K562 (cell line): ENCODE measurements around the gene SEC31A. TPM values are rescaled to one million over a fixed set of nuclear protein-coding genes. Genes with fewer than 3 reads are reported as not detected.

ENCODE experiments used
- ATAC-seq: fragments of 200-7000 bp; cut with Tn5 transposase; 3 replicates; pipeline ENCODE4 v1.9.1; 2020; ENCODE audit warnings: moderate library complexity
- BruUV-seq: library from RNA; stranded (reverse); fragments of 400-500 nt; replicated peaks from 2 replicates; lab custom pipeline; 2021; lab: Mats Ljungman, UMichigan
- CTCF ChIA-PET: fragments of 300-600 bp; formaldehyde crosslinking; extraction: SDS; loops from one replicate; lab custom pipeline; 2021; ENCODE audit warnings: low intra/inter-chr PET ratio; lab: Yijun Ruan, JAX
- POLR2A ChIA-PET: fragments of 300-600, 350-650 bp; sonication (Branson Sonifier 250); formaldehyde crosslinking; extraction: SDS; loops from one replicate; lab custom pipeline; 2021; ENCODE audit warnings: antibody characterized with exemption, inconsistent platforms; lab: Yijun Ruan, JAX
- DNase-seq, 4 experiments: peaks; one replicate each; pipeline versions ENCODE4 v3.0.0 to v3.0.0-alpha.2; 2011 to 2018; ENCODE audit warnings: low spot score in 3 of 4, mixed read lengths in 3 of 4; ENCODE audit errors: extremely low read depth in 1 of 4
- FAIRE-seq: peaks from 2 replicates; lab custom pipeline; 2011; peaks lifted over from hg19 to GRCh38; lab: Jason Lieb, UNC
- H2AFZ ChIP-seq: 2 replicates; pipeline ENCODE4 v1.6.0; 2011; ENCODE audit warnings: low read depth, low read length, control low read depth, inconsistent platforms
- H3K27ac ChIP-seq: fragments of 200-600 bp; 3 replicates; pipeline ENCODE4 v1.8.0; 2011; ENCODE audit warnings: low read depth, mild to moderate bottlenecking, control low read depth, inconsistent platforms, low read length, moderate library complexity, mixed read lengths; ENCODE audit errors: extremely low read depth
- H3K27me3 ChIP-seq, 2 experiments: fragments of 300-600 bp in 1 of 2; 2 replicates in 1 of 2; 3 replicates in 1 of 2; pipeline versions ENCODE4 v1.6.0 to v1.8.0; 2011; ENCODE audit warnings: inconsistent platforms in 2 of 2, low read length in 2 of 2, mild to moderate bottlenecking in 1 of 2, mixed read lengths in 1 of 2, moderate library complexity in 1 of 2; ENCODE audit not compliant: control insufficient read depth in 2 of 2, insufficient read depth in 2 of 2
- H3K36me3 ChIP-seq: fragments of 300-600 bp; 3 replicates; pipeline ENCODE4 v1.8.0; 2011; ENCODE audit warnings: mild to moderate bottlenecking, low read length, inconsistent platforms; ENCODE audit not compliant: control insufficient read depth, insufficient read depth
- H3K4me1 ChIP-seq, 2 experiments: fragments of 200-600 bp in 1 of 2; replicated peaks in 1 of 2; 2 replicates in 1 of 2; 3 replicates in 1 of 2; pipeline versions ENCODE4 v1.5.1 to v1.8.0; 2011; ENCODE audit warnings: inconsistent platforms in 2 of 2, low read length in 2 of 2, mild to moderate bottlenecking in 1 of 2, mixed read lengths in 1 of 2, moderate library complexity in 1 of 2; ENCODE audit not compliant: control insufficient read depth in 2 of 2, insufficient read depth in 2 of 2
- H3K4me2 ChIP-seq: 2 replicates; pipeline ENCODE4 v1.6.1; 2011; ENCODE audit warnings: low read length, control low read depth, inconsistent platforms, mixed read lengths; ENCODE audit not compliant: insufficient read depth
- H3K4me3 ChIP-seq: fragments of 200-600 bp; sonication (generic), shearing (Covaris generic); 2 replicates; pipeline ENCODE4 v1.5.1; 2016; ENCODE audit warnings: control low read depth, inconsistent platforms
- H3K79me2 ChIP-seq: fragments of 200-600 bp; 3 replicates; pipeline ENCODE4 v1.8.0; 2011; ENCODE audit warnings: low read length, inconsistent platforms; ENCODE audit not compliant: control insufficient read depth, insufficient read depth
- H3K9ac ChIP-seq, 2 experiments: 2 replicates each; pipeline versions ENCODE4 v1.6.0 to v1.6.1; 2011; ENCODE audit warnings: low read depth in 2 of 2, low read length in 2 of 2, control low read depth in 1 of 2, inconsistent platforms in 1 of 2, mild to moderate bottlenecking in 1 of 2, mixed read lengths in 1 of 2; ENCODE audit not compliant: insufficient read depth in 1 of 2
- H3K9me1 ChIP-seq: one replicate; pipeline ENCODE4 v1.6.0; 2011; ENCODE audit warnings: inconsistent platforms, mild to moderate bottlenecking, low read length, moderate library complexity; ENCODE audit not compliant: control insufficient read depth, insufficient read depth
- H3K9me3 ChIP-seq: replicated peaks from 2 replicates; pipeline ENCODE4 v1.5.1; 2011; ENCODE audit warnings: low read depth, low read length, inconsistent platforms; ENCODE audit not compliant: control insufficient read depth, insufficient read depth
- H4K20me1 ChIP-seq: replicated peaks from 2 replicates; pipeline ENCODE4 v1.6.1; 2011; ENCODE audit warnings: low read length, inconsistent platforms, mixed read lengths; ENCODE audit not compliant: control insufficient read depth, insufficient read depth
- JUNB ChIP-seq: fragments of 450-650 bp; formaldehyde crosslinking; conservative IDR thresholded peaks from 2 replicates; pipeline ENCODE4 v1.4.0; 2020; ENCODE audit warnings: mild to moderate bottlenecking
- KLF16 ChIP-seq: IDR thresholded peaks from 2 replicates; pipeline ENCODE4 v1.6.1; 2016; ENCODE audit warnings: antibody characterized with exemption
- MTF1 ChIP-seq: fragments of 250-450 bp; sonication (Bioruptor Pico); IDR thresholded peaks from 2 replicates; pipeline ENCODE4 v1.9.0; 2021; ENCODE audit warnings: moderate library complexity, mild to moderate bottlenecking, inconsistent platforms, borderline replicate concordance
- POLR2AphosphoS5 ChIP-seq: IDR thresholded peaks from 2 replicates; pipeline ENCODE4 v1.6.1; 2011; ENCODE audit warnings: mild to moderate bottlenecking, low read depth, low read length, moderate library complexity; ENCODE audit not compliant: control insufficient read depth, insufficient read depth
- POLR2H ChIP-seq: IDR thresholded peaks from 2 replicates; pipeline ENCODE4 v1.6.1; 2016; ENCODE audit warnings: missing genetic modification characterization, low read depth, mild to moderate bottlenecking, control low read depth, missing compliant biosample characterization, moderate library complexity
- PURB ChIP-seq: sonication (generic); formaldehyde crosslinking; IDR thresholded peaks from 2 replicates; pipeline ENCODE4 v1.9.0; 2021; ENCODE audit warnings: low read depth, mild to moderate bottlenecking, missing genetic modification reagents
- RHOXF2B ChIP-seq: fragments of 250-450 bp; sonication (Bioruptor Pico); conservative IDR thresholded peaks from 2 replicates; pipeline ENCODE4 v1.5.1; 2021
- TFAM ChIP-seq: fragments of 250-450 bp; sonication (Bioruptor Pico); conservative IDR thresholded peaks from 2 replicates; pipeline ENCODE4 v1.5.0; 2021; ENCODE audit warnings: mild to moderate bottlenecking, moderate library complexity
- TFAP4 ChIP-seq: sonication (generic); formaldehyde crosslinking; IDR thresholded peaks from 2 replicates; pipeline ENCODE4 v1.8.0; 2022; ENCODE audit warnings: missing genetic modification reagents, mild to moderate bottlenecking, moderate library complexity, borderline replicate concordance
- ZBTB2 ChIP-seq: fragments of 450-650 bp; IDR thresholded peaks from 2 replicates; pipeline ENCODE4 v1.6.1; 2016; ENCODE audit warnings: antibody characterized with exemption
- ZBTB26 ChIP-seq: fragments of 450-650 bp; formaldehyde crosslinking; IDR thresholded peaks from 2 replicates; pipeline ENCODE4 v1.4.0; 2022; ENCODE audit warnings: missing genetic modification characterization
- ZNF175 ChIP-seq: fragments of 200-800 bp; sonication (Bioruptor generic); IDR thresholded peaks from 2 replicates; pipeline ENCODE4 v1.6.1; 2016; ENCODE audit warnings: low read depth, mild to moderate bottlenecking, missing genetic modification characterization, missing compliant biosample characterization
- WGBS: fragments of 100-300 bp; shearing (Covaris generic); methylation state at CpG from one replicate; pipeline ENCODE4 v1.1.6; 2016; ENCODE audit warnings: low coverage, mixed read lengths; ENCODE audit not compliant: insufficient coverage; ENCODE audit errors: missing lambda C conversion rate; 5-methylcytosine and 5-hydroxymethylcytosine counted together
- in situ Hi-C: fragments of 300-500 bp; cut with MboI; formaldehyde crosslinking; loops from 4 replicates; pipeline ENCODE4 v1.15.0; 2018; ENCODE audit warnings: inconsistent platforms, mixed read lengths
- intact Hi-C: fragments of 100-400 bp; cut with micrococcal nuclease; formaldehyde crosslinking; loops from 2 replicates; pipeline ENCODE4 v1.14.2; 2022
- polyA plus RNA-seq, 8 experiments: library from polyadenylated mRNA; depleted of rRNA in 4 of 8; stranded (reverse) in 5 of 8; unstranded in 3 of 8; fragments of >200 nt; fragmentation: Nextera tagmentation in 2 of 8; fragmentation: Illumina TruSeq in 1 of 8; extraction: Ambion mirVana in 2 of 8; extraction: Trizol in 1 of 8; gene quantifications; 2 replicates each; pipeline versions ENCODE4 v1.2.1 to v1.2.3, GENCODE V29; 2011 to 2014; ENCODE audit warnings: inconsistent platforms in 1 of 8, missing spikeins in 1 of 8
- total RNA-seq, 7 experiments: library from RNA; depleted of rRNA in 6 of 7; stranded (reverse); fragments of >200 nt in 6 of 7; fragmentation: Illumina TruSeq in 2 of 7; extraction: Trizol in 2 of 7; gene quantifications; 2 replicates each; pipeline versions ENCODE4 v1.2.1 to v1.2.3, GENCODE V29; 2011 to 2021; ENCODE audit warnings: low replicate concordance in 1 of 7

SEC31A gene
- total and polyA plus RNA-seq, 9 of the 15 experiments (the other 6 are each of a cell fraction or from before 2014, with no cell fraction given): 78.9 to 241 (median 173) TPM

- in situ Hi-C loops: no loop called here
- POLR2A ChIA-PET: no interaction called here
- DNase-seq: no peak
- H3K9ac ChIP-seq: no peak overlapping the region
- no peaks in the 10 kb centered on the region for H3K9me1 ChIP-seq
- H2AFZ ChIP-seq: no peak overlapping the region
- no peaks in the 10 kb centered on the region for H3K4me1 ChIP-seq
- no TSS peak for BruUV-seq
- intact Hi-C loops: no loop called here
- H3K9me3 ChIP-seq: no peaks in the 10 kb centered on the region
- 0% methylated on average over 4 of the region's 4 CpGs for WGBS
- no peak for FAIRE-seq
- TF ChIP-seq ZBTB2 (no peak), POLR2AphosphoS5 (no peak), RHOXF2B (CRISPR knock-in tag) (no peak), ZNF175 (CRISPR knock-in tag) (no peak), JUNB (no peak), POLR2H (tag) (no peak), TFAM (CRISPR knock-in tag) (no peak), ZBTB26 (CRISPR knock-in tag) (no peak), PURB (CRISPR knock-in tag) (no peak), KLF16 (no peak), MTF1 (CRISPR knock-in tag) (no peak), TFAP4 (CRISPR knock-in tag) (no peak)
- no peaks in the 10 kb centered on the region; the same call in 1 of the 2 replicates for H4K20me1 ChIP-seq
- H3K36me3 ChIP-seq: no peaks in the 10 kb centered on the region
- H3K4me2 ChIP-seq: no peak overlapping the region
- CTCF ChIA-PET: no interaction called here
- H3K27ac ChIP-seq: no peak overlapping the region
- no peaks in the 10 kb centered on the region; a peak in 1 of 5 replicates for H3K27me3 ChIP-seq
- H3K4me3 ChIP-seq: no peak overlapping the region
- H3K79me2 ChIP-seq: no peaks in the 10 kb centered on the region
- no peak; the same call in 2 of the 3 replicates for ATAC-seq
Observed at GRCh38 chr4:82810176-82810575, 80.8 kb downstream of the SEC31A start.
